Right atrium auricular region (tissue), 2 donors: Measurements from ENCODE around the gene TAL2. TPM values are rescaled to one million over a fixed set of nuclear protein-coding genes. Genes with fewer than 3 reads are reported as not detected.

ENCODE experiments used
- DNase-seq: peaks from one replicate; pipeline ENCODE4 v3.0.0-alpha.2; 2019; ENCODE audit warnings: low spot score
- H3K27ac ChIP-seq, 2 donors: fragments of 200-600 bp; sonication (generic); 1 replicate in 1 of 2; 2 replicates in 1 of 2; pipeline ENCODE4 v1.5.1; 2016 to 2019
- H3K27me3 ChIP-seq, 2 donors: fragments of 200-600 bp; sonication (generic); one replicate each; pipeline versions ENCODE4 v1.5.1 to v1.6.0; 2017 to 2019
- H3K36me3 ChIP-seq: fragments of 200-600 bp; sonication (generic); one replicate; pipeline ENCODE4 v1.5.1; 2016
- H3K4me1 ChIP-seq, 2 donors: fragments of 200-600 bp; sonication (generic); one replicate each; pipeline versions ENCODE4 v1.5.1 to v1.6.0; 2017 to 2019
- H3K4me3 ChIP-seq, 2 donors: fragments of 200-600 bp; sonication (generic); 1 replicate in 1 of 2; 2 replicates in 1 of 2; pipeline ENCODE4 v1.5.1; 2017 to 2019; ENCODE audit warnings: mild to moderate bottlenecking in 1 of 2, moderate library complexity in 1 of 2
- H3K9me3 ChIP-seq, 2 donors: fragments of 200-600 bp; sonication (generic); one replicate each; pipeline ENCODE4 v1.5.1; 2019
- total RNA-seq, 2 donors: library from RNA; depleted of rRNA; stranded (reverse); fragments of >200 nt; gene quantifications; one replicate each; pipeline ENCODE4 v1.1.0, GENCODE V29; 2016
- TF ChIP-seq, protein P1 (sequence below), 2 donors: fragments of 200-600 bp; sonication (generic); IDR thresholded peaks; one replicate each; pipeline ENCODE4 v1.5.1; 2019; ENCODE audit warnings: antibody characterized with exemption in 2 of 2

The TAL2 gene
- total RNA-seq, 2 donors from 2014 or later = not detected

DNA sequence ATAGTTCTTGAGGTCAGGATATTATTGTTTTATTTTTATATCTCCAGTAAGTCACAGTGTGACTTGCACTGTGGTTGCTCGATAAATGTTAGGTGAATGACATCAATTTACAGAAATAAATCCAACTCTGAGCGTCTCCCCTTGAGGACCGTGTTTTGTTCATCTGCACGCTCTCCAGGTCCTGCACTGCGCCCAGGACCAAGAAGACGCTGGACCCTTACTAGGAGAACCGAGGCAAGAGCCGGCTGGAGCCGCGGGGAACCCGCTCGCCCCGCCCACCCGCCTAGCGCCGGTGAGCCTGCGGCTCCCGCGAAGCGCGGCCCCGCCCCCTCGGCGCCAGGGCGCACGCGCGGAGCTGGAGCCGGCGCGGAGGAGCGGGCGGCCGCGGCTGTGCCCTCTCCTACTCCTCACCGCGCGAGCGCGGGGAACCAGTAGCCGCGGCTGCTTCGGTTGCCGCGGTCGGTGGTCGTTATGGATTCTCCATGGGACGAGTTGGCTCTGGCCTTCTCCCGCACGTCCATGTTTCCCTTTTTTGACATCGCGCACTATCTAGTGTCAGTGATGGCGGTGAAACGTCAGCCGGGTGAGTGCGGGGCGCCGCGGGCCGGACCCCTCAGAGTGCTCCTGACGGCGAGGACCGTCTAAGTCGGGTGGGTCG is 32.1 kb downstream of the TAL2 start, which contains the start of gene TMEM38B:
TMEM38B (plus strand) TSS at position 352 of the 658 bp plus-strand sequence; CDS start at position 472, 120 bp downstream.
- DNase-seq = peak; percentile 71
- Histone ChIP-seq H3K4me1 (peaks cover 0 to 30% of the 10 kb centered on the region in 2 donors), H3K27ac (peak within 1 kb of the TSS; percentile 92), H3K9me3 (no peaks in the 10 kb centered on the region), H3K36me3 (no peaks in the 10 kb centered on the region), H3K27me3 (no peaks in the 10 kb centered on the region), H3K4me3 (peak within 1 kb of the TSS; percentile 78 to 82)
- TF ChIP-seq, protein P1, sequence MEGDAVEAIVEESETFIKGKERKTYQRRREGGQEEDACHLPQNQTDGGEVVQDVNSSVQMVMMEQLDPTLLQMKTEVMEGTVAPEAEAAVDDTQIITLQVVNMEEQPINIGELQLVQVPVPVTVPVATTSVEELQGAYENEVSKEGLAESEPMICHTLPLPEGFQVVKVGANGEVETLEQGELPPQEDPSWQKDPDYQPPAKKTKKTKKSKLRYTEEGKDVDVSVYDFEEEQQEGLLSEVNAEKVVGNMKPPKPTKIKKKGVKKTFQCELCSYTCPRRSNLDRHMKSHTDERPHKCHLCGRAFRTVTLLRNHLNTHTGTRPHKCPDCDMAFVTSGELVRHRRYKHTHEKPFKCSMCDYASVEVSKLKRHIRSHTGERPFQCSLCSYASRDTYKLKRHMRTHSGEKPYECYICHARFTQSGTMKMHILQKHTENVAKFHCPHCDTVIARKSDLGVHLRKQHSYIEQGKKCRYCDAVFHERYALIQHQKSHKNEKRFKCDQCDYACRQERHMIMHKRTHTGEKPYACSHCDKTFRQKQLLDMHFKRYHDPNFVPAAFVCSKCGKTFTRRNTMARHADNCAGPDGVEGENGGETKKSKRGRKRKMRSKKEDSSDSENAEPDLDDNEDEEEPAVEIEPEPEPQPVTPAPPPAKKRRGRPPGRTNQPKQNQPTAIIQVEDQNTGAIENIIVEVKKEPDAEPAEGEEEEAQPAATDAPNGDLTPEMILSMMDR (IDR thresholded peaks at IDR 0.05) = no peak

DNA sequence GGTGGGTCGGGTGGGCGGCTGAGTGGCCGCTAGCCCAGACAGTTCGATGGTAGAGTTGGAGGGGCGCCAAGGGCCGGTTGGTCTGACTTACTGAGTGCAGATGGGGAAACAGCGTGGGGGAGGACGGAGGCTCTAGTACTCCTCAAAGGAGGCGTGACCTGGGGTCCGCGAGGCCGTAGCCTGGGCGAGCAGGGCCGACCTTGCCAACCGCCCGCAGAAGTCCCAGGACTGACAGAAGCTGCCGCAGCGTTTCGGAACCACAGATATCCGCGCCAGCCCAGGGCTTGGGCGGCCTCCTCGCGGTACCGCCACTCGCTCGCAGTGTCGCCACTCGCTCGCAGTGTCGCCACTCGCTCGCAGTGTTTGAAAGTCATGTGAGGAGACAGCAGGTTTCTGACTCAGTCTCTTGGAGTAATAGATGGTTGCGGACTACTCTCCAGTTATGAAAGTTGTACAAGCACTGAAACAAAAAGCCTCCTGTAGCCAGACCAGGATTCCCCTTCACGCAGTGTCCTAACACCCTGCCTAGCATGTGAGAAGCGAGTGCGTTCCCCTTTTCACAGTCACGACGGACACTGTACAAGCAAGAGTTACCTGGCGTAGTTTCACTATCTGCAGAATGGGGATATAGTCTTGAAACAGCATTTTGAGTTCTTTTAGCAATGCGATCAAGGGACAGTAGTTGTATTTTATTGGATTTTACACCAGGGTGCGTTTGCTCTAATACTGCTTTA is 32.8 kb downstream of the TAL2 start:
- peak overlapping the region; percentile 92 for H3K27ac ChIP-seq
- no peaks in the 10 kb centered on the region for H3K36me3 ChIP-seq
- TF ChIP-seq, protein P1 (IDR thresholded peaks at IDR 0.05) = peak in 1 of 2 donors; percentile 40
- peaks cover 0 to 30% of the 10 kb centered on the region in 2 donors for H3K4me1 ChIP-seq
- DNase-seq = peak; percentile 73
- H3K4me3 ChIP-seq = peak overlapping the region; percentile 78 to 82
- H3K27me3 ChIP-seq = no peaks in the 10 kb centered on the region
- H3K9me3 ChIP-seq = no peaks in the 10 kb centered on the region

DNA sequence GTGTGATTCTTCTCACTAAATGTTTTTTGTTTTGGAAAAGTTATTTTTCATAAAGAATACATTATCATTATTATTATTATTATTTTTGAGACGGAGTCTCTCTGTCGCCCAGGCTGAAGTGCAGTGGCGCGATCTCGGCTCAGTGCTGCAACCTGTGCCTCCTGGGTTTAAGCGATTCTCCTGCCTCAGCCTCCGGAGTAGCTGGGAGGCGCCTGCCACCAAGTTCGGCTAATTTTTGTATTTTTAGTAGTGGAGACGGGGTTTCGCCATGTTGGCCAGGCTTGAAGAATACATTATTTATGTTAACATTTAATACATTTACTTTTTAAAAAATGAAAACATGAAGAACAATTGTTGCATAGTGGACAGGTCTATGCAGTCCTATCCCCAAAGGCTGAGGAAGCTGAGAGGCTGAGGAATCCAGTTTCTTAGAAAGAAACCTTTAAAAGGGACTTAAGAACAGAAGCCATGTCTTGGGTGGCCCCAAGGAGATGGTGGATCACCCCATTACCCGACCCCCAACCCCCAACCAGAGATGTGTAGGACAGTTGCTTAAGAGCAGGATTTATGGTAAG is 34.0 kb downstream of the TAL2 start:
- H3K4me3 ChIP-seq = no peak overlapping the region
- no peaks in the 10 kb centered on the region for H3K9me3 ChIP-seq
- peaks cover 0 to 32% of the 10 kb centered on the region in 2 donors for H3K4me1 ChIP-seq
- no peaks in the 10 kb centered on the region for H3K36me3 ChIP-seq
- H3K27me3 ChIP-seq = no peaks in the 10 kb centered on the region
- TF ChIP-seq, protein P1 (IDR thresholded peaks at IDR 0.05) = no peak
- no peak for DNase-seq
- no peak overlapping the region for H3K27ac ChIP-seq

DNA sequence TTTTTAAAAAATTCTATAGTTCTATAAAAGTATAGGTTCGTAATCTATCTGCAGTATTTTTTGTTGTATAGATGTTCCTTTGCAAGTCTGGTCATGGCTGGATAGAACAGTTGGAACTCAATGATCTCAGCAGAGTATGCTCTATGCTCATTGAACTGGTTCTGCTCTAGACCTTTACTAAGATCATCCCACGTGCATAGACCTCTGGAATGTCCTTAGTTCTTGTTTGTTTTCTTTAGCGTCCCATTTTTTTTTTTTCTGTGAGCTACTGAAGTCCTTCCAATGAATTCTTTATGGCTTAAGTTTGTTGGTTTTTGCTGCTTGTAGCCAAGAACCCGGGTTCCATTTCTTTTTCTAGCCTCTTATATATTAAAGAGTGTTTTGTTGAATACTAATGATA is 35.6 kb downstream of the TAL2 start:
- TF ChIP-seq, protein P1 (IDR thresholded peaks at IDR 0.05) = no peak
- DNase-seq = no peak
- Histone ChIP-seq H3K4me1 (peaks cover 0 to 32% of the 10 kb centered on the region in 2 donors), H3K36me3 (no peaks in the 10 kb centered on the region), H3K4me3 (no peak overlapping the region), H3K27me3 (no peaks in the 10 kb centered on the region), H3K27ac (no peak overlapping the region), H3K9me3 (no peaks in the 10 kb centered on the region)

DNA sequence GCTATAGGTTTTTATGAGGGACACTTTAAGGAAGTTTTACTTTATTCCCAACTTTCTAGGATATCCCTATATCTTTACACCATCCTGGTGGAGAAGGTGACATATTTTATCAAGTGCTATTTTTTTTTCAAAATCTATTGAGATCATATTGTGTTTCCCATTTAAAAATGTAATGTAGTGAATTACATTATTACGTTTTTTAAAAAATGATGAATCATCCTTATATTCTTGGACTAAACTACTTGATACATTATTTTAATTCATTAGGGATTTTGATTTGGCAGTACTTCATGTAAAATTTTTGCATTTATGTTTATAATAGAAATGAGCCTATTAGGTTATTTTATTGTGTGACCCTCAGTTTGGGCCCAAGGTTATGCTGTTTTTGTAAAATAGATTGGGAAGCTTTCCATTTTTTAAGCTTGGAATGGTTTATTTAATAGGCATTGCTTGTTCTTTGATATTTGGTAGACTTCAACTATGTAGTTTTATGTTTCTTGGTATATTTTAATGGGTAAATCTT is 36.2 kb downstream of the TAL2 start:
- TF ChIP-seq, protein P1 (IDR thresholded peaks at IDR 0.05) = no peak
- Histone ChIP-seq H3K4me1 (peaks cover 0 to 30% of the 10 kb centered on the region in 2 donors), H3K27ac (no peak overlapping the region), H3K36me3 (no peaks in the 10 kb centered on the region), H3K27me3 (no peaks in the 10 kb centered on the region), H3K9me3 (no peaks in the 10 kb centered on the region), H3K4me3 (no peak overlapping the region)
- no peak for DNase-seq
